Endodermal cell (in vitro differentiated cells): ENCODE data around the gene ABR. TPM values are rescaled to one million over a fixed set of nuclear protein-coding genes. Genes with fewer than 3 reads are reported as not detected.
A peak's percentile ranks its signal among the peaks of the same experiment; 100 is the strongest.

ENCODE experiments used
- DNase-seq: peaks from one replicate; pipeline ENCODE4 v3.0.0-alpha.2; 2017
- H3K27ac ChIP-seq: 2 replicates; pipeline ENCODE4 v1.5.1; 2013; ENCODE audit warnings: mild to moderate bottlenecking, low read depth, low read length, moderate library complexity
- H3K27me3 ChIP-seq: 2 replicates; pipeline ENCODE4 v1.6.1; 2013; ENCODE audit warnings: mild to moderate bottlenecking, low read length, moderate library complexity; ENCODE audit not compliant: insufficient read depth, control insufficient read depth, poor library complexity, severe bottlenecking
- H3K36me3 ChIP-seq: 2 replicates; pipeline ENCODE4 v1.7.0; 2013; ENCODE audit warnings: mild to moderate bottlenecking, low read length, moderate library complexity; ENCODE audit not compliant: control insufficient read depth, insufficient read depth
- H3K4me1 ChIP-seq: one replicate; pipeline ENCODE4 v1.7.0; 2013; ENCODE audit warnings: low read length; ENCODE audit not compliant: control insufficient read depth, insufficient read depth
- H3K4me3 ChIP-seq: 2 replicates; pipeline ENCODE4 v1.5.1; 2013; ENCODE audit warnings: mild to moderate bottlenecking, low read length, moderate library complexity
- H3K9ac ChIP-seq: 2 replicates; pipeline ENCODE4 v1.6.1; 2013; ENCODE audit warnings: mild to moderate bottlenecking, low read length, moderate library complexity; ENCODE audit not compliant: poor library complexity, severe bottlenecking; ENCODE audit errors: extremely low read depth
- H3K9me3 ChIP-seq: 2 replicates; pipeline ENCODE4 v1.6.1; 2013; ENCODE audit warnings: mild to moderate bottlenecking, low read length, moderate library complexity; ENCODE audit not compliant: control insufficient read depth
- H3K27ac Mint-ChIP-seq: 2 replicates; pipeline ENCODE4 v1.8.0; 2020; ENCODE audit warnings: mixed read lengths
- H3K27me3 Mint-ChIP-seq: 2 replicates; pipeline ENCODE4 v1.8.0; 2021; ENCODE audit warnings: mild to moderate bottlenecking, mixed read lengths; ENCODE audit not compliant: insufficient read depth
- H3K36me3 Mint-ChIP-seq: 2 replicates; pipeline ENCODE4 v1.8.0; 2020; ENCODE audit warnings: low read depth, mixed read lengths
- H3K4me1 Mint-ChIP-seq: 2 replicates; pipeline ENCODE4 v1.8.0; 2020; ENCODE audit warnings: mixed read lengths
- H3K4me3 Mint-ChIP-seq: 2 replicates; pipeline ENCODE4 v1.8.0; 2020; ENCODE audit warnings: mild to moderate bottlenecking, moderate library complexity, mixed read lengths
- H3K9me3 Mint-ChIP-seq: 2 replicates; pipeline ENCODE4 v1.8.0; 2020; ENCODE audit warnings: mild to moderate bottlenecking, mixed read lengths
- CTCF ChIP-seq: fragments of 200-600 bp; sonication (generic); conservative IDR thresholded peaks from 2 replicates; pipeline ENCODE4 v1.5.0; 2021; ENCODE audit warnings: antibody characterized with exemption, mild to moderate bottlenecking
- WGBS, 2 experiments: methylation state at CpG; one replicate each; pipeline versions ENCODE4 v1.1.5 to v1.1.7; 2013; ENCODE audit warnings: missing lambda C conversion rate in 2 of 2, mixed read lengths in 1 of 2; ENCODE audit not compliant: insufficient coverage in 1 of 2, insufficient read length in 1 of 2; 5-methylcytosine and 5-hydroxymethylcytosine counted together
- total RNA-seq, 2 donors: library from RNA; stranded (reverse); fragmentation: NEBNext Ultra II Directional in 1 of 2; extraction: Animal tissue kit (Norgen Biotek cat#: 25700) in 1 of 2; gene quantifications; 2 replicates in 1 of 2; 3 replicates in 1 of 2; pipeline ENCODE4 v1.2.1, GENCODE V29; 2021

ABR gene
- total RNA-seq, 2 donors from 2014 or later, result 51.1 to 58.7 TPM

GRCh38 chr17:1003633-1003971, 176.2 kb downstream of the ABR start:
- no peak for DNase-seq
- H3K36me3 Mint-ChIP-seq, result peaks cover 46% of the 10 kb centered on the region
- H3K27me3 ChIP-seq, result no peaks in the 10 kb centered on the region
- WGBS, 2 experiments, result 80 to 85% methylated on average over 2 to 5 of the region's 5 CpGs
- peaks cover 11% of the 10 kb centered on the region for H3K4me1 ChIP-seq
- H3K4me1 Mint-ChIP-seq, result no peaks in the 10 kb centered on the region
- H3K27ac ChIP-seq, result no peak overlapping the region
- H3K4me3 Mint-ChIP-seq, result no peak overlapping the region
- H3K4me3 ChIP-seq, result no peak overlapping the region
- H3K27me3 Mint-ChIP-seq, result no peaks in the 10 kb centered on the region
- H3K36me3 ChIP-seq, result peaks cover 59% of the 10 kb centered on the region
- TF ChIP-seq CTCF, result no peak
- H3K9ac ChIP-seq, result no peak overlapping the region
- peak overlapping the region; percentile 67 for H3K27ac Mint-ChIP-seq
- H3K9me3 ChIP-seq, result no peaks in the 10 kb centered on the region
- no peaks in the 10 kb centered on the region for H3K9me3 Mint-ChIP-seq

- peaks cover 46% of the 10 kb centered on the region for H3K36me3 Mint-ChIP-seq
- Histone ChIP-seq H3K27me3 (no peaks in the 10 kb centered on the region), H3K36me3 (peaks cover 59% of the 10 kb centered on the region), H3K27ac (no peak overlapping the region), H3K4me1 (peaks cover 11% of the 10 kb centered on the region), H3K9ac (no peak overlapping the region), H3K4me3 (no peak overlapping the region), H3K9me3 (no peaks in the 10 kb centered on the region)
- WGBS, 2 experiments, result 89 to 97% methylated on average over 15 to 19 of the region's 19 CpGs
- peak overlapping the region; percentile 67 for H3K27ac Mint-ChIP-seq
- DNase-seq, result no peak
- no peaks in the 10 kb centered on the region for H3K9me3 Mint-ChIP-seq
- no peak for TF ChIP-seq CTCF
- no peaks in the 10 kb centered on the region for H3K27me3 Mint-ChIP-seq
- peaks cover 4% of the 10 kb centered on the region for H3K4me1 Mint-ChIP-seq
- no peak overlapping the region for H3K4me3 Mint-ChIP-seq
Measured at GRCh38 chr17:1002771-1003555, 176.8 kb downstream of the ABR start.

GRCh38 chr17:1002412-1002753, 177.4 kb downstream of the ABR start:
- Mint-ChIP-seq H3K36me3 (peaks cover 46% of the 10 kb centered on the region), H3K27ac (no peak overlapping the region), H3K9me3 (no peaks in the 10 kb centered on the region), H3K27me3 (no peaks in the 10 kb centered on the region), H3K4me3 (no peak overlapping the region), H3K4me1 (peaks cover 7% of the 10 kb centered on the region)
- DNase-seq, result no peak
- Histone ChIP-seq H3K27me3 (no peaks in the 10 kb centered on the region), H3K36me3 (peaks cover 58% of the 10 kb centered on the region), H3K9me3 (no peaks in the 10 kb centered on the region), H3K9ac (no peak overlapping the region), H3K4me1 (peaks cover 11% of the 10 kb centered on the region), H3K4me3 (no peak overlapping the region), H3K27ac (no peak overlapping the region)
- 91 to 100% methylated on average over 3 to 4 of the region's 4 CpGs for WGBS, 2 experiments
- TF ChIP-seq CTCF, result no peak
